ENCODE data around the gene RHBDL3.
"Not testable (repeated sequence)": the region's sequence is repeated elsewhere in the genome, so short reads cannot be mapped to it uniquely, and the experiment has no call there.

DNA sequence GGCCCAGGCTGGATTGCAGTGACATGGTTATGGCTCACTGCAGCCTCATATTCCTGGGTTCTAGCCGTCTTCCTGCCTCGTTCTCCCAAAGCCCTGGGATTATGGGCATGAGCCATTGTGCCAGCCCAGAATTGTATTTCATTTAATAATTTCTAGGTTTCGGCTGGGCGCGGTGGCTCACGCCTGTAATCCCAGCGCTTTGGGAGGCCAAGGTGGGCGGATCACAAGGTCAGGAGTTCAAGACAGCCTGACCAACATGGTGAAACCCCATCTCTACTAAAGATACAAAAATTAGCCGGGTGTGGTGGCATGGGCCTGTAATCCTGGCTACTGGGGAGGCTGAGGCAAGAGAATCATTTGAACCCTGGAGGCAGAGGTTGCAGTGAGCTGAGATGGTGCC, 87.1 kb downstream of the RHBDL3 start:
- not testable (repeated sequence) for TF ChIP-seq POLR2AphosphoS5 (IDR thresholded peaks at IDR 0.05; ENCODE audit: low read depth, low read length); SPI1 (IDR thresholded peaks at IDR 0.05; ENCODE audit: low read depth, low read length); TAF1 (IDR thresholded peaks at IDR 0.05; ENCODE audit: low read depth, low read length); POLR2A (IDR thresholded peaks at IDR 0.05; ENCODE audit: low read depth, low read length); PAX5 (IDR thresholded peaks at IDR 0.05; ENCODE audit: insufficient read depth, low read length, severe bottlenecking); POU2F2 (IDR thresholded peaks at IDR 0.05; ENCODE audit: low read depth, low read length)
